Pancreas (tissue), 10 donors: ENCODE results near the gene IRX4. TPM values are rescaled to one million over a fixed set of nuclear protein-coding genes. Genes with fewer than 3 reads are reported as not detected.
A peak's percentile ranks its signal among the peaks of the same experiment; 100 is the strongest.

Experiments
- ATAC-seq, 4 donors: fragments of 200-7000 bp; cut with Tn5 transposase; one replicate each; pipeline versions ENCODE4 v1.8.0 to v1.9.1; 2020; ENCODE audit warnings: mild to moderate bottlenecking in 4 of 4, moderate library complexity in 4 of 4
- DNase-seq, 6 donors: peaks; one replicate each; pipeline ENCODE4 v3.0.0-alpha.2; 2020
- FAIRE-seq: peaks from 2 replicates; lab custom pipeline; 2012; peaks lifted over from hg19 to GRCh38; lab: Jason Lieb, UNC
- H3K27ac ChIP-seq, 4 donors: fragments of 200-600 bp; sonication (generic); 1 replicate in 3 of 4; 2 replicates in 1 of 4; pipeline versions ENCODE4 v1.5.0 to v1.8.0; 2020
- H3K27me3 ChIP-seq, 4 donors: fragments of 200-600 bp; one replicate each; pipeline ENCODE4 v1.8.0; 2021
- H3K36me3 ChIP-seq, 3 donors: fragments of 200-600 bp; sonication (generic) in 1 of 3; one replicate each; pipeline versions ENCODE4 v1.5.0 to v1.8.0; 2020 to 2021
- H3K4me1 ChIP-seq, 3 donors: fragments of 200-600 bp; one replicate each; pipeline ENCODE4 v1.8.0; 2021
- H3K4me3 ChIP-seq, 4 donors: fragments of 200-600 bp; sonication (generic) in 2 of 4; one replicate each; pipeline versions ENCODE4 v1.5.0 to v1.8.0; 2020 to 2021
- H3K9me3 ChIP-seq, 4 donors: fragments of 200-600 bp; one replicate each; pipeline ENCODE4 v1.8.0; 2021
- WGBS, 2 donors: extraction: QIAGEN DNeasy Blood & Tissue Kit; methylation state at CpG; one replicate each; pipeline ENCODE4 v1.1.7; 2013; 5-methylcytosine and 5-hydroxymethylcytosine counted together
- intact Hi-C, 3 donors: fragments of 100-400 bp; cut with DNase I; formaldehyde crosslinking; loops; one replicate each; pipeline versions ENCODE4 v1.11.1 to v1.14.2; 2022
- polyA plus RNA-seq, 2 donors: library from polyadenylated mRNA; stranded (reverse); fragments of 200-250 nt; gene quantifications; one replicate each; pipeline ENCODE4 v1.2.3, GENCODE V29; 2013
- total RNA-seq, 6 donors: library from RNA; stranded (reverse); fragmentation: NEBNext Ultra II Directional in 4 of 6; extraction: Animal tissue kit (Norgen Biotek cat#: 25700) in 4 of 6; gene quantifications; one replicate each; pipeline versions ENCODE4 v1.2.1 to v1.2.4, GENCODE V29; 2021 to 2023
- TF ChIP-seq, protein P1 (sequence below), 4 donors: fragments of 200-600 bp; sonication (generic) in 3 of 4; IDR thresholded peaks; one replicate each; pipeline versions ENCODE4 v1.5.0 to v1.8.0; 2021; ENCODE audit warnings: antibody characterized with exemption in 4 of 4
- donor health status: healthy with polysubstance abuse.
- donor health status: DM: no; HTN: no; CAD: no; lungs with moderate emphysema.
- donor health status: DM: no; HTN: no; CAD: no.
- donor health status: control.
- donor health status: control.
- donor health status: Bipolar disorder and iron deficiency.
- donor health status: DM: yes; HTN: yes; CAD: no.
- donor health status: DM: no; HTN: no; CAD: no.
- donor health status: DM: no; HTN: no; CAD: no.
- donor health status: DM: yes; HTN: yes; CAD: no.

Gene IRX4
- total and polyA plus RNA-seq, 8 donors, result 0.31 TPM; not detected in 7

DNA sequence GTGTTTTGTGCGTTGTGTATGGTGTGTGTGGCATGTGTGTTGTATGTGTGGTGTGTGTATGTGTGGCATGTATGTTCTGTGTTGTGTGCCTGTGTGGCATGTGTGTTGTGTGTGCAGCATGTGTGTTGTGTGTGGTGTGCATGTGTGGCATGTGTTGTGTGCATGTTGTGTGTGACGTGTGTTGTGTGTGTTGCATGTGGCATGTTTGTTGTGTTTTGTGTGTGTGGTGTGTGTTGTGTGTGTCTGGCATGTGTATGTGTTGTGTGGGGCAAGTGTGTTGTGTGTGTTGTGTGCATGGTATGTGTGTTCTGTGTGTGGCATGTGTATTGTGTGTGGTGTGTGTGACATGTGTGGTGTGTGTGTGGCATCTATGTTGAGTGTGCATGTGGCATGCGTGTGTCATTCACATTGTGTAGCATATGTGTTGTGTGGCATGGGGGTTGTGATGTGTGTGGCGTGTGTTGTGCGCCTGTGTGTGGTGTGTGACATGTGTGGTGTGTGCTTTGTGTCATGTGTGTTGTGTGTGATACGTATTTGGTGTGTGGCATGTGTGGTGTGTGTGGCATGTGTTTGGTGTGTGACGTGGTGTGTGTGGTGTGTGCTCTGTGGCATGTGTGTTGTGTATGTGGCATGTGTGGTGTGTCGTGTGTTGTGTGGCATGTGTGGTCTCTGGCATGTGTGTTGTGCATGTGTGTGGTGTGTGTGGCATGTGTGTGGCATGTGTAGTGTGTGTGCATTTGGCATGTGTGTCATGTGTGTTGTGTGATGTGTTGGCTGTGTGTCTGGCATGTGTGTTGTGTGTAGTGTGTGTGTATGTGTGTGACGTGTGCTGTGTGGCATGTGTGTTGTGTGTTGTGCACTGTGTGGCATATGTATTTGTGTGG lies 46.6 kb upstream of the IRX4 start:
- Histone ChIP-seq H3K27me3 (no peaks in the 10 kb centered on the region), H3K4me1 (no peaks in the 10 kb centered on the region), H3K4me3 (no peak overlapping the region), H3K27ac (no peak overlapping the region), H3K9me3 (no peaks in the 10 kb centered on the region), H3K36me3 (no peaks in the 10 kb centered on the region)
- intact Hi-C loops, result no loop called here
- ATAC-seq (no peak), DNase-seq (no peak), FAIRE-seq (no peak)
- TF ChIP-seq, protein P1, sequence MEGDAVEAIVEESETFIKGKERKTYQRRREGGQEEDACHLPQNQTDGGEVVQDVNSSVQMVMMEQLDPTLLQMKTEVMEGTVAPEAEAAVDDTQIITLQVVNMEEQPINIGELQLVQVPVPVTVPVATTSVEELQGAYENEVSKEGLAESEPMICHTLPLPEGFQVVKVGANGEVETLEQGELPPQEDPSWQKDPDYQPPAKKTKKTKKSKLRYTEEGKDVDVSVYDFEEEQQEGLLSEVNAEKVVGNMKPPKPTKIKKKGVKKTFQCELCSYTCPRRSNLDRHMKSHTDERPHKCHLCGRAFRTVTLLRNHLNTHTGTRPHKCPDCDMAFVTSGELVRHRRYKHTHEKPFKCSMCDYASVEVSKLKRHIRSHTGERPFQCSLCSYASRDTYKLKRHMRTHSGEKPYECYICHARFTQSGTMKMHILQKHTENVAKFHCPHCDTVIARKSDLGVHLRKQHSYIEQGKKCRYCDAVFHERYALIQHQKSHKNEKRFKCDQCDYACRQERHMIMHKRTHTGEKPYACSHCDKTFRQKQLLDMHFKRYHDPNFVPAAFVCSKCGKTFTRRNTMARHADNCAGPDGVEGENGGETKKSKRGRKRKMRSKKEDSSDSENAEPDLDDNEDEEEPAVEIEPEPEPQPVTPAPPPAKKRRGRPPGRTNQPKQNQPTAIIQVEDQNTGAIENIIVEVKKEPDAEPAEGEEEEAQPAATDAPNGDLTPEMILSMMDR (IDR thresholded peaks at IDR 0.05), result no peak
- 79 to 89% methylated on average over 9 of the region's 9 CpGs for WGBS, 2 donors

DNA sequence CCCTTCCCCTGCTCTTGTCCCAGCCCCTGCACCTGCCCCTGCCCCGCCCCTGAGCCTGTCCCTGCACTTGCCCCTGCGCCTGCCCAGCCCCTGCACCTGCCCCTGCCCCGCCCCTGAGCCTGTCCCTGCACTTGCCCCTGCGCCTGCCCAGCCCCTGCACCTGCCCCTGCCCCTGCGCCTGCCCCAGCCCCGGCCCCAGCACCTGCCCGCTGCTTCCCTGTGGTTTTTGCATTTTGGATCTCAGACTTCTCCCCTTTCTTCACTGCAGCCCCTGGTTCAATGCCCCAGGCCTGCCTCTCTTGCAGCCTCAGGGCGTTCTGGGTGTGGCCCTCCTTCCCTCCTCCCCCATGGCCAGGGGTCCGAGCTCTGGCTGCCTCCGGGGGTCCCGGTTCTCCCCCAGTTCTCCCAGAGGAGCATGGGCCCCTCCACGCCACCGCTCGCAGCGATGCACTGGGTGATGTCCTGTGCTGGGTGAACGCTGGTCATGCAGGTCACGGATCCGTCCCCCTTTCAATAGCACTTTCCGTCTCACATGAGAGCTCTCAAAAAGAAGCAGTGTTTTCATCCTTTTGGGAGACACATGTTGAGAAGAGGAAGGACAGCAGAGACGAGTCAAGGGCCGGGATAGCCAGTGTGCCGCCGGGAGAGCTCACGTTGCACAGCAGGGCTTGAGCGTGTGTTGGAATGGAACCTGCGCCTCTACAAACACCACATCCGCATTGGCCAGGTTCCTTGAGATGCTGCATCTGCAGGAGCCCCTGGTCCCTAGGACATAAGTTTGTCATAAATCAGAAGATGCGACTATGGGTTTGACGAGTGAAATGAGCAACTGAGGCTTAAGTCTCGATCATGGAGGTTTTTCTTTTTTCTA lies 44.0 kb upstream of the IRX4 start:
- WGBS, 2 donors, result 66 to 80% methylated on average over 25 to 30 of the region's 30 CpGs
- H3K27ac ChIP-seq, result no peak overlapping the region
- FAIRE-seq, result no peak
- no peak overlapping the region for H3K4me3 ChIP-seq
- no peaks in the 10 kb centered on the region for H3K27me3 ChIP-seq
- no peaks in the 10 kb centered on the region for H3K36me3 ChIP-seq
- TF ChIP-seq, protein P1 (IDR thresholded peaks at IDR 0.05), result no peak
- intact Hi-C loops, result no loop called here
- no peaks in the 10 kb centered on the region for H3K9me3 ChIP-seq
- DNase-seq, result peak in 1 of 6 donors; percentile 9
- H3K4me1 ChIP-seq, result no peaks in the 10 kb centered on the region
- ATAC-seq, result no peak

DNA sequence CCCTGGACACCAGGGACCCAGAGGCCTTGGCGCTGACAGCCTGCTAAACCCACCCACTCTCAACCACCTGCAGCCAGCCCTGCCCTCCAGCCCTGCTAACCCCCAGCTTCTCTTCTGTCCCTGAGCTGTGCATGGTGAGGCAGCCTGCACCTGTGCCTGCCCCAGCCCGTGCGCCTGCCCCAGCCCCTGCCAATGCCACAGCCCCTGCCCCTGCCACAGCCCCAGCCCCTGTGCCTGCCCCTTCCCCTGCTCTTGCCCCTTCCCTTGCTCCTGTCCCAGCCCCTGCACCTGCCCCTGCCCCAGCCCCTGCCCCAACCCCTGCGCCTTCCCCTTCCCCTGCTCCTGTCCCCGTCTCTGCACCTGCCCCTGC lies 43.3 kb upstream of the IRX4 start:
- Histone ChIP-seq H3K9me3 (no peaks in the 10 kb centered on the region), H3K4me1 (no peaks in the 10 kb centered on the region), H3K27me3 (no peaks in the 10 kb centered on the region), H3K4me3 (no peak overlapping the region), H3K27ac (no peak overlapping the region), H3K36me3 (no peaks in the 10 kb centered on the region)
- FAIRE-seq (no peak), DNase-seq (no peak), ATAC-seq (no peak)
- WGBS, 2 donors, result 37 to 80% methylated on average over 1 to 5 of the region's 5 CpGs
- intact Hi-C loops, result no loop called here
- TF ChIP-seq, protein P1 (IDR thresholded peaks at IDR 0.05), result no peak

DNA sequence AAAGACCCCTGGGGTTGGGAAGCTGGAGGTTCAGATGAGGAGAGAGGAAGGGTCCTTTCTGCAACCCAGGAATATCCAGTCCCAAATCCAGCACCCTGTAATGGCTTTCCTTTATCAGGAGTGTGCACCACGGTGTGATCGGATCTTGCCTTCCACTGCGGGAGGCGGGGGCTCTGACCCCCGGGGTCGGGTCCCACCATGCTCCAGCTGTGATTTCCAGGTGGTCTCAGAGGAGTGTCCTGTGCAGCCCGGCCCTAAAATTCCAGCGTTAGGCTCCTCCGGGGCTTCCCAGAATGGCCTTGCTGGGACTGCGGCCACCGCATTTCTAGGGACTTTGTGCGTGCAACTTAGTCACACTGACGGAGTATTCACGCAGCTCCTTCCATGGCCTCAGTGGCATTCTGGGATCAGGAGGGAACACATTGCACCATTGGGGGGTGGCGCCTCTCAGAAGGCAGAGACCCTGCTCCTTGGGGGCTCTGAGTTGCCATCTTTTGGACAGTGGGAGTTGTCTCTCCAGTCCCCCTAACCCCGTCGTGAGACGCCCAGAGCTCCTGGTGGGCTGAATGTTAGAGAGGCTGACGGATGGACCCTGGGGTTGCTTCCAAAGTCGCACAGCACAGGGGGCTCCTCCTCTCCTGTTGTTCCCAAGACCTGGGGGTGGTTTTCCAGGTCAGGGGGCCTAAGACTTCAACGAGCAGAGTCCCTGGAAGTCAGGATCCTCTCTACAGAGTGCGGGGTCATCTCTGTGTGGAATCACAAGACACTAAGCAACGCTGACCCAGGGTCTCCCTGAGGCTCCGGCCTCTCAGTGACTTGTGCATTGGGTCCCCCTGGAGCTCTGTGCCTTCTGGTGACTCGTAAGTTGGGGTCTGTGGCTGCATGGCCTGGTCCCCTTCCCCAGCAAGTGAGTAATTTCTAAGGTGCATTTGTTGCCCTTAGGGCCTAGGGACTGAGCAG lies 42.7 kb upstream of the IRX4 start:
- intact Hi-C loops, result no loop called here
- Histone ChIP-seq H3K27me3 (no peaks in the 10 kb centered on the region), H3K4me3 (no peak overlapping the region), H3K27ac (no peak overlapping the region), H3K9me3 (no peaks in the 10 kb centered on the region), H3K36me3 (no peaks in the 10 kb centered on the region), H3K4me1 (no peaks in the 10 kb centered on the region)
- 53 to 70% methylated on average over 25 of the region's 25 CpGs for WGBS, 2 donors
- TF ChIP-seq, protein P1 (IDR thresholded peaks at IDR 0.05), result no peak
- FAIRE-seq (no peak), ATAC-seq (no peak), DNase-seq (no peak)
